ENCODE results near the gene ZNF497.

DNA sequence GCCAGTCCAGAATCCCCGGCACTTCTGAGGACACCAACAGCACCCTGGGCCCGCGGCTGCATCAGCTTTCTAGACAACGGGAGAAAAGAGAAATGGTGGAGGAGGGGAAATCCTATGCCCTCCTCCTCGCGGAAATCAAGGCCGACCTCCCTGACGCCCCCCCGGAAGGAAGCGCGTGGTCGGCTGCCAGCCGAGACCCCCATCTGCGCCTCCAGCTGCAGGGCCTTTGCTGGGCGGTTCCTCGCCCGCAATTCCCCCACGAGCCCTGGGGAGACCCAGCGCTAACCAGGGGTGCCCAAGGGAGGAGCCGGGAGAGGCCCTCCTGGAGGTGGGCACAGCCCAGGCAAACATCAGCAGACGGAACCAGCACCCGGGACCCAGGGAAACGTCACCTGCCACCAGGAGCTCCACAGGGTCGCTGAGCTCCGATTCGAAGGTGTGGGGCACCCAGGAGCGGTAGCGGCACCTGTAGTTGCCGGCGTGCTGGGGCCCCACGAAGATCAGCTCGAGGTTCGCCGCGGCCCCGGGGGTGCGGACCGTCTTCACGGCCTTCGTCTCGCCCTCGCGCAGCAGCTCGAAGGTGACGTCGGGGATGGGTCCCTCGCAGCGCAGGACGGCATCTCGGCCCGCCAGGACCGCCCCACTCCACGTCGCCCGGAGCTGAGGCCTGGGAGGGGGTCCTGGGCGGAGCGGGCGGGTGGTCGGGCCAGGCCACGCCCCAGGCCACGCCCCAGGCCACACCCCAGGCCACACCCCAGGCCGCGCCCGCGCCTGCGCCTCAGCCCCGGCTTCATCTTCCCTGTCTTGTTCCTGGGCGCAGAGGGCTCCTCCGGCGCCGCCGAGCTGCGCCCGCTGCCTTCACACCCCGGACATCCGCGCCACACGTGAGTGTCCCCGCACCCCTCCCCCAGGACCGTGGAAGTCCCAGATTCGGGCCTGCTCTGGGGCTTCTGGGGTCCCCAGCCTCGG lies 15.3 kb downstream of the ZNF497 start:
- TF ChIP-seq, protein P1, sequence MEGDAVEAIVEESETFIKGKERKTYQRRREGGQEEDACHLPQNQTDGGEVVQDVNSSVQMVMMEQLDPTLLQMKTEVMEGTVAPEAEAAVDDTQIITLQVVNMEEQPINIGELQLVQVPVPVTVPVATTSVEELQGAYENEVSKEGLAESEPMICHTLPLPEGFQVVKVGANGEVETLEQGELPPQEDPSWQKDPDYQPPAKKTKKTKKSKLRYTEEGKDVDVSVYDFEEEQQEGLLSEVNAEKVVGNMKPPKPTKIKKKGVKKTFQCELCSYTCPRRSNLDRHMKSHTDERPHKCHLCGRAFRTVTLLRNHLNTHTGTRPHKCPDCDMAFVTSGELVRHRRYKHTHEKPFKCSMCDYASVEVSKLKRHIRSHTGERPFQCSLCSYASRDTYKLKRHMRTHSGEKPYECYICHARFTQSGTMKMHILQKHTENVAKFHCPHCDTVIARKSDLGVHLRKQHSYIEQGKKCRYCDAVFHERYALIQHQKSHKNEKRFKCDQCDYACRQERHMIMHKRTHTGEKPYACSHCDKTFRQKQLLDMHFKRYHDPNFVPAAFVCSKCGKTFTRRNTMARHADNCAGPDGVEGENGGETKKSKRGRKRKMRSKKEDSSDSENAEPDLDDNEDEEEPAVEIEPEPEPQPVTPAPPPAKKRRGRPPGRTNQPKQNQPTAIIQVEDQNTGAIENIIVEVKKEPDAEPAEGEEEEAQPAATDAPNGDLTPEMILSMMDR (tag by site-specific recombination; IDR thresholded peaks at IDR 0.05) = no peak
- TF ChIP-seq, protein P2, sequence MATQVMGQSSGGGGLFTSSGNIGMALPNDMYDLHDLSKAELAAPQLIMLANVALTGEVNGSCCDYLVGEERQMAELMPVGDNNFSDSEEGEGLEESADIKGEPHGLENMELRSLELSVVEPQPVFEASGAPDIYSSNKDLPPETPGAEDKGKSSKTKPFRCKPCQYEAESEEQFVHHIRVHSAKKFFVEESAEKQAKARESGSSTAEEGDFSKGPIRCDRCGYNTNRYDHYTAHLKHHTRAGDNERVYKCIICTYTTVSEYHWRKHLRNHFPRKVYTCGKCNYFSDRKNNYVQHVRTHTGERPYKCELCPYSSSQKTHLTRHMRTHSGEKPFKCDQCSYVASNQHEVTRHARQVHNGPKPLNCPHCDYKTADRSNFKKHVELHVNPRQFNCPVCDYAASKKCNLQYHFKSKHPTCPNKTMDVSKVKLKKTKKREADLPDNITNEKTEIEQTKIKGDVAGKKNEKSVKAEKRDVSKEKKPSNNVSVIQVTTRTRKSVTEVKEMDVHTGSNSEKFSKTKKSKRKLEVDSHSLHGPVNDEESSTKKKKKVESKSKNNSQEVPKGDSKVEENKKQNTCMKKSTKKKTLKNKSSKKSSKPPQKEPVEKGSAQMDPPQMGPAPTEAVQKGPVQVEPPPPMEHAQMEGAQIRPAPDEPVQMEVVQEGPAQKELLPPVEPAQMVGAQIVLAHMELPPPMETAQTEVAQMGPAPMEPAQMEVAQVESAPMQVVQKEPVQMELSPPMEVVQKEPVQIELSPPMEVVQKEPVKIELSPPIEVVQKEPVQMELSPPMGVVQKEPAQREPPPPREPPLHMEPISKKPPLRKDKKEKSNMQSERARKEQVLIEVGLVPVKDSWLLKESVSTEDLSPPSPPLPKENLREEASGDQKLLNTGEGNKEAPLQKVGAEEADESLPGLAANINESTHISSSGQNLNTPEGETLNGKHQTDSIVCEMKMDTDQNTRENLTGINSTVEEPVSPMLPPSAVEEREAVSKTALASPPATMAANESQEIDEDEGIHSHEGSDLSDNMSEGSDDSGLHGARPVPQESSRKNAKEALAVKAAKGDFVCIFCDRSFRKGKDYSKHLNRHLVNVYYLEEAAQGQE (tag by site-specific recombination; IDR thresholded peaks at IDR 0.05) = no peak
- TF ChIP-seq ZNF174 (tag by site-specific recombination; IDR thresholded peaks at IDR 0.05) = no peak
- TF ChIP-seq, protein P3, sequence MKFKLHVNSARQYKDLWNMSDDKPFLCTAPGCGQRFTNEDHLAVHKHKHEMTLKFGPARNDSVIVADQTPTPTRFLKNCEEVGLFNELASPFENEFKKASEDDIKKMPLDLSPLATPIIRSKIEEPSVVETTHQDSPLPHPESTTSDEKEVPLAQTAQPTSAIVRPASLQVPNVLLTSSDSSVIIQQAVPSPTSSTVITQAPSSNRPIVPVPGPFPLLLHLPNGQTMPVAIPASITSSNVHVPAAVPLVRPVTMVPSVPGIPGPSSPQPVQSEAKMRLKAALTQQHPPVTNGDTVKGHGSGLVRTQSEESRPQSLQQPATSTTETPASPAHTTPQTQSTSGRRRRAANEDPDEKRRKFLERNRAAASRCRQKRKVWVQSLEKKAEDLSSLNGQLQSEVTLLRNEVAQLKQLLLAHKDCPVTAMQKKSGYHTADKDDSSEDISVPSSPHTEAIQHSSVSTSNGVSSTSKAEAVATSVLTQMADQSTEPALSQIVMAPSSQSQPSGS (tag by site-specific recombination; IDR thresholded peaks at IDR 0.05; ENCODE audit: low read depth) = no peak
- TF ChIP-seq, protein P4, sequence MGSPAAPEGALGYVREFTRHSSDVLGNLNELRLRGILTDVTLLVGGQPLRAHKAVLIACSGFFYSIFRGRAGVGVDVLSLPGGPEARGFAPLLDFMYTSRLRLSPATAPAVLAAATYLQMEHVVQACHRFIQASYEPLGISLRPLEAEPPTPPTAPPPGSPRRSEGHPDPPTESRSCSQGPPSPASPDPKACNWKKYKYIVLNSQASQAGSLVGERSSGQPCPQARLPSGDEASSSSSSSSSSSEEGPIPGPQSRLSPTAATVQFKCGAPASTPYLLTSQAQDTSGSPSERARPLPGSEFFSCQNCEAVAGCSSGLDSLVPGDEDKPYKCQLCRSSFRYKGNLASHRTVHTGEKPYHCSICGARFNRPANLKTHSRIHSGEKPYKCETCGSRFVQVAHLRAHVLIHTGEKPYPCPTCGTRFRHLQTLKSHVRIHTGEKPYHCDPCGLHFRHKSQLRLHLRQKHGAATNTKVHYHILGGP (tag by site-specific recombination; IDR thresholded peaks at IDR 0.05) = no peak
- TF ChIP-seq KLF9 (tag by site-specific recombination; IDR thresholded peaks at IDR 0.05; ENCODE audit: low read depth) = peak; percentile 80
- TF ChIP-seq ZNF280C (tag by site-specific recombination; IDR thresholded peaks at IDR 0.05) = no peak
- TF ChIP-seq, protein P5, sequence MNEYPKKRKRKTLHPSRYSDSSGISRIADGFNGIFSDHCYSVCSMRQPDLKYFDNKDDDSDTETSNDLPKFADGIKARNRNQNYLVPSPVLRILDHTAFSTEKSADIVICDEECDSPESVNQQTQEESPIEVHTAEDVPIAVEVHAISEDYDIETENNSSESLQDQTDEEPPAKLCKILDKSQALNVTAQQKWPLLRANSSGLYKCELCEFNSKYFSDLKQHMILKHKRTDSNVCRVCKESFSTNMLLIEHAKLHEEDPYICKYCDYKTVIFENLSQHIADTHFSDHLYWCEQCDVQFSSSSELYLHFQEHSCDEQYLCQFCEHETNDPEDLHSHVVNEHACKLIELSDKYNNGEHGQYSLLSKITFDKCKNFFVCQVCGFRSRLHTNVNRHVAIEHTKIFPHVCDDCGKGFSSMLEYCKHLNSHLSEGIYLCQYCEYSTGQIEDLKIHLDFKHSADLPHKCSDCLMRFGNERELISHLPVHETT (tag by site-specific recombination; IDR thresholded peaks at IDR 0.05) = no peak
